ENCODE results near the gene KRT3. TPM values are rescaled to one million over a fixed set of nuclear protein-coding genes. Genes with fewer than 3 reads are reported as not detected.

Gene KRT3
- total RNA-seq, 2 experiments from 2014 or later: not detected

DNA sequence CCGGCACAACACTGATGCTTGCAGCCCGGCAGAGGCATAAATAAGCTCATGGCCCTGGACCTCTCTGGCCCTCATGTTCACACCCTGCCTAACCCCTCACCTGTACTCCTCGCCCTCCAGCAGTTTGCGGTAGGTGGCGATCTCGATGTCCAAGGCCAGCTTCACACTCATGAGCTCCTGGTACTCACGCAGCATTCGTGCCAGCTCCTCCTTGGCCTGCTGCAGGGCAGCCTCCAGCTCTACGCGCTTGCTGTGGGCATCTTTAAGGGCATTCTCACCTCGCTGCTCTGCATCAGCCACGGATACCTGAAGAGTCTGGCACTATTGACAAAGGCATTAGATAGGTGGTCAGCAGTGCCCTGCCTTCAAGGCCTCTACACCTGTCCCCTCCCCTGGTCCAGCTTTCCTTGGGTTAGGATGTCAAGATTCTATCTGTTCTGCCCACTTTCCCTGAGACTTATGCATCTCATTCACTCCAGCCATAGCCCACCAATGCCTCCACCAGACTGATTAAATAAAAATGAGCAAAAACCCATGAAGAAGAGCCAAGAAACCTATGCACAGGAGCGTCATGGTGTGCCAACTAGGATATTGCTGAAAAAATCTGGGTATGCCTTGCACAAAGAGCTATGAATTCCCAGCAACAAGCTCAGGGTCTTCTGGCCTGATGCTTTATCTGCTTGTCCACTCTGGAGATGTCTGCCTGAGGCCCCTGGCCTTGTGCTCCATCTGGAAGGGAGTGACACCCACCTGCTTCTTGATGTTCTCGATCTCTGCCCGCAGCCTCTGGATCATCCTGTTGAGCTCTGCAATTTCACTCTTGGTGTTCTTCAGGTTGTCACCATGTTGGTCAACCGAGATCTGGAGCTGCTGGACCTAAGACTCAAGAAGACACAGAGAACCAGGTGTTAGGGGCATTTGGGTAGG lies 11.9 kb upstream of the KRT3 start:
- CTCF ChIA-PET: interaction anchor here (0.9 kb wide), 1 partner anchor 77 kb away, joined by 3 read pairs; no protein-coding TSS in a partner anchor
- Mint-ChIP-seq H3K36me3 (no peaks in the 10 kb centered on the region), H3K27me3 (peaks cover 4% of the 10 kb centered on the region), H3K9me3 (no peaks in the 10 kb centered on the region), H3K4me3 (no peak overlapping the region), H3K4me1 (ENCODE audit: low read depth) (no peaks in the 10 kb centered on the region), H3K27ac (no peak overlapping the region)
- intact Hi-C loops (cut with micrococcal nuclease): no loop called here
- POLR2A ChIA-PET: no interaction called here
- no peak for DNase-seq

- peaks cover 4% of the 10 kb centered on the region for H3K27me3 Mint-ChIP-seq
- ChIA-PET CTCF (interaction anchor here (0.9 kb wide), 1 partner anchor 78 kb away, joined by 3 read pairs; no protein-coding TSS in a partner anchor), POLR2A (no interaction called here)
- intact Hi-C loops (cut with micrococcal nuclease): no loop called here
- no peaks in the 10 kb centered on the region for H3K9me3 Mint-ChIP-seq
- H3K27ac Mint-ChIP-seq: no peak overlapping the region
- no peak overlapping the region for H3K4me3 Mint-ChIP-seq
- H3K4me1 Mint-ChIP-seq (ENCODE audit: low read depth): no peaks in the 10 kb centered on the region
- no peak for DNase-seq
- H3K36me3 Mint-ChIP-seq: no peaks in the 10 kb centered on the region
Measured at GRCh38 chr12:52806821-52807543, 11.1 kb upstream of the KRT3 start.

DNA sequence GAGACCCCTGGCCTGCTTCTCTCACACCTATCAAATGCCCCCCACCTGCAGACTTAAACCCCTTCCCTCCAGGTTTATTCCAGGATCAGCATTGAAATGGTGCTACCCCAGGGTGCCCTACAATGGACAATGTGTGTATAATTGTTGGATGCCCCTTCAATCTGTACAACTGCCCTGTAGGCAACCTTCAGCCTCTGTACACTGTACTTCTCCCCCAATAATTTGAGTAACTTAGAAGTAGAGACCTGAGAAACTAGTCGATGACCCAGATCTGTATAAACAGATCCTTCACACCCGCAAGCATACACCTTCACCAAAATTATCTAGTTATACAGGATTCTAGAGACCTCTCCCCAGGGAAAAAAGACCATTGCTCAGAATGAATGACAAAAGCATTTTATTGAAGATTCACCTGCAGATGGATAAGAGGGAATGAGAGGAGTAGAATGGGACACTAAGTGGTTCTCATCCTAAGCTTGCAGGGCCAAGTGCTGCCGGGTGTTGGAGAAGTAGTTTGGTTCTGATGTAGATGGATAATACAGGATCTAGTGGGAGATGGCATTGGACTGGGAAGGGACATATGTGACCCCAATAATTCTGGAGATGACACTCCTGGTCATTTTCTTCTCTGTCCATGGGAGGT lies 10.4 kb upstream of the KRT3 start:
- H3K27me3 Mint-ChIP-seq: peaks cover 4% of the 10 kb centered on the region

GRCh38 chr12:52805739-52806138 lies 9.8 kb upstream of the KRT3 start:
- CTCF ChIA-PET: interaction anchor here (0.7 kb wide), 1 partner anchor 74 kb away, joined by 3 read pairs; no protein-coding TSS in a partner anchor
- no peaks in the 10 kb centered on the region for H3K4me1 Mint-ChIP-seq (ENCODE audit: low read depth)
- DNase-seq: no peak
- no peaks in the 10 kb centered on the region for H3K36me3 Mint-ChIP-seq
- POLR2A ChIA-PET: no interaction called here
- no peak overlapping the region for H3K27ac Mint-ChIP-seq
- H3K9me3 Mint-ChIP-seq: no peaks in the 10 kb centered on the region
- H3K4me3 Mint-ChIP-seq: no peak overlapping the region
- intact Hi-C loops (cut with micrococcal nuclease): no loop called here
- peaks cover 4% of the 10 kb centered on the region for H3K27me3 Mint-ChIP-seq

More for the DNA sequence above, 10.4 kb upstream of the KRT3 start:
- Mint-ChIP-seq H3K4me1 (ENCODE audit: low read depth) (no peaks in the 10 kb centered on the region), H3K27ac (no peak overlapping the region), H3K36me3 (no peaks in the 10 kb centered on the region), H3K4me3 (no peak overlapping the region), H3K9me3 (no peaks in the 10 kb centered on the region)
- ChIA-PET CTCF (interaction anchor here (0.7 kb wide), 1 partner anchor 73 kb away, joined by 3 read pairs; no protein-coding TSS in a partner anchor), POLR2A (no interaction called here)
- intact Hi-C loops (cut with micrococcal nuclease): no loop called here
- DNase-seq: no peak

- Mint-ChIP-seq H3K27me3 (peaks cover 4% of the 10 kb centered on the region), H3K9me3 (no peaks in the 10 kb centered on the region), H3K4me3 (no peak overlapping the region), H3K27ac (no peak overlapping the region), H3K4me1 (ENCODE audit: low read depth) (no peaks in the 10 kb centered on the region), H3K36me3 (no peaks in the 10 kb centered on the region)
- intact Hi-C loops (cut with micrococcal nuclease): no loop called here
- no peak for DNase-seq
- ChIA-PET CTCF (no interaction called here), POLR2A (no interaction called here)
Measured at GRCh38 chr12:52805000-52805399, 9.1 kb upstream of the KRT3 start.

GRCh38 chr12:52802442-52802841 lies 6.5 kb upstream of the KRT3 start:
- no peak overlapping the region for H3K27ac Mint-ChIP-seq
- ChIA-PET POLR2A (no interaction called here), CTCF (interaction anchor here (1.3 kb wide), 1 partner anchor 78 kb away, joined by 3 read pairs; no protein-coding TSS in a partner anchor)
- no peak overlapping the region for H3K4me3 Mint-ChIP-seq
- no peaks in the 10 kb centered on the region for H3K4me1 Mint-ChIP-seq (ENCODE audit: low read depth)
- H3K9me3 Mint-ChIP-seq: no peaks in the 10 kb centered on the region
- H3K27me3 Mint-ChIP-seq: no peaks in the 10 kb centered on the region
- intact Hi-C loops (cut with micrococcal nuclease): no loop called here
- no peak for DNase-seq
- H3K36me3 Mint-ChIP-seq: no peaks in the 10 kb centered on the region

GRCh38 chr12:52801773-52802172 lies 5.9 kb upstream of the KRT3 start:
- CTCF ChIA-PET: interaction anchor here (1.3 kb wide), 1 partner anchor 79 kb away, joined by 3 read pairs; no protein-coding TSS in a partner anchor
- H3K4me1 Mint-ChIP-seq (ENCODE audit: low read depth): no peaks in the 10 kb centered on the region
- H3K4me3 Mint-ChIP-seq: no peak overlapping the region
- H3K9me3 Mint-ChIP-seq: no peaks in the 10 kb centered on the region
- POLR2A ChIA-PET: no interaction called here
- H3K36me3 Mint-ChIP-seq: no peaks in the 10 kb centered on the region
- H3K27me3 Mint-ChIP-seq: no peaks in the 10 kb centered on the region
- DNase-seq: no peak
- no peak overlapping the region for H3K27ac Mint-ChIP-seq
- intact Hi-C loops (cut with micrococcal nuclease): no loop called here

DNA sequence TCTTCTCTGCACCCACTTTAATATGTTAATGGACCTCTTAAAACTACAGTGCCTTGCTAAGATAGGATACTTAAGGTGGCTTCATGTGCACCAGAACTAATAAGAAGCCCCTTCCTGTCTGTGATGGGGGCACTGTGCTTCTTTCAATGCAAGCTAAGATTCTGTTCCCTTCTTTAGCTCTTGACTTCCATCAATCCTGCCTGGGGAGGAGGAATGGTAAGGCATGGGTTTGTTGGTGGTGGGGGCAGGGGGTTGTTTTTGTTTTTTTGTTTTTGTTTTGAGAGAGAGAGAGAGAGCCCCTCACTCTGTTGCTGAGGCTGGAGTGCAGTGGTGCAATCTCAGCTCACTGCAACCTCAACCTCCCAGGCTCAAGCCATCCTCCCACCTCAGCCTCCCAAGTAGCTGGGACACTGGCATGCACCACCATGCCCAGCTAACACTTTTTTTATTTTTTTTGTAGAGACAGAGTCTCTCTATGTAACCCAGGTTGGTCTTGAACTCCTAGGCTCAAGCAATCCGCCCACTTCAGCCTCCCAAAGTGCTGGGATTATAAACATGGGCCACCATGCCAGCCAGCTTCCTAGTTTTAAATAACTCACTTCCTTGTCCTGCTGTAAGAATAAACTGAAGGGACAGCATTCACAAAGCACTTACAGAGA lies 4.5 kb upstream of the KRT3 start:
- no peak for DNase-seq
- Mint-ChIP-seq H3K4me1 (ENCODE audit: low read depth) (no peaks in the 10 kb centered on the region), H3K27ac (no peak overlapping the region), H3K36me3 (no peaks in the 10 kb centered on the region), H3K9me3 (no peaks in the 10 kb centered on the region), H3K4me3 (no peak overlapping the region), H3K27me3 (no peaks in the 10 kb centered on the region)
- ChIA-PET CTCF (interaction anchor here (0.5 to 0.7 kb wide), 2 partner anchors 80 to 167 kb away, joined by 3 read pairs; no protein-coding TSS in a partner anchor), POLR2A (no interaction called here)
- intact Hi-C loops (cut with micrococcal nuclease): no loop called here

GRCh38 chr12:52799505-52800211 lies 3.7 kb upstream of the KRT3 start:
- ChIA-PET POLR2A (no interaction called here), CTCF (interaction anchor here (0.7 kb wide), 1 partner anchor 80 kb away, joined by 3 read pairs; no protein-coding TSS in a partner anchor)
- H3K27me3 Mint-ChIP-seq: no peaks in the 10 kb centered on the region

DNA sequence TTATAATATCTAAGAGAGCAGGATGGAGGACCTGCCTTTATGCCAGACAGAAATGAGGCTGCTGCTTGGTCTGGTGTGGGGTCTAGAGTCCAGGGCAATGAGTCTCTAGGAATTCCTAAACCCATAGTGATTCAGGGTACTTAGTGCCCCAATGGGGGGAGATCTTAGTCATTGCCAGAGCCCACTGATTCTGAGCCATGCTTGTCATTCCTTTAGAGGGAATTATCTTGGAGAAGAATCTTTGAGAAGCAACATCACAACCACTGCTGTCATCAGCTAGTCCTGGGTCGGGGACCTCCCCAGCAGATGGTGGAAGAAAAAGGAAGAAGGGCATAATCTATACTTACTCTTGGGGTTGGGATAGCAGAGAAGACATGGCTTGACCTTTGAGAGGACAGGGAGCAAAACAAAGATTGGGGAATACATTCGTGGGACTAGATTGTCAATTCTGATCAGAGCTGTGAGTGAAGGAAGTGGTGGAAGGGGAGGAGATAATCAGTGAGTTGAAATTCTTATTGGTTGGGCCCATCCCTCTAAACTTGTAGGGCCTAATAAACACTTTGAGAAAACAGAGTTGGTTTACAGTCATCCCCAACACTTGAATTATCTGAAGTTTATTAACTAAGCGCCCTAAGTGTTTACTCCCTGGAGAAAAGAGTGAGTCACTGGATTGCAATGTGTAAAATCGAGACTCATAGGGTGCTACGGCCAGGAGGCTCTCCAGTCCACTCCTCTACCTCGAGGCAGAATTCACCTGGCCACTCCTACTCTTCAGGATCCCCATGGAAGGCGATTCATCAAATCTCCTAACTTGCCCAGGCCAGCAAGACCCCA lies 3.0 kb upstream of the KRT3 start:
- intact Hi-C loops (cut with micrococcal nuclease): no loop called here
- POLR2A ChIA-PET: no interaction called here
- DNase-seq: no peak
- H3K4me3 Mint-ChIP-seq: no peak overlapping the region
- H3K36me3 Mint-ChIP-seq: no peaks in the 10 kb centered on the region
- no peaks in the 10 kb centered on the region for H3K27me3 Mint-ChIP-seq
- no peak overlapping the region for H3K27ac Mint-ChIP-seq
- CTCF ChIA-PET: interaction anchor here (1.1 kb wide), 1 partner anchor 81 kb away, joined by 3 read pairs; no protein-coding TSS in a partner anchor
- H3K9me3 Mint-ChIP-seq: no peaks in the 10 kb centered on the region
- H3K4me1 Mint-ChIP-seq (ENCODE audit: low read depth): no peaks in the 10 kb centered on the region

More at GRCh38 chr12:52799505-52800211, 3.7 kb upstream of the KRT3 start:
- no peak for DNase-seq
- intact Hi-C loops (cut with micrococcal nuclease): no loop called here
- H3K27ac Mint-ChIP-seq: no peak overlapping the region
- H3K4me1 Mint-ChIP-seq (ENCODE audit: low read depth): no peaks in the 10 kb centered on the region
- H3K36me3 Mint-ChIP-seq: no peaks in the 10 kb centered on the region
- H3K9me3 Mint-ChIP-seq: no peaks in the 10 kb centered on the region
- no peak overlapping the region for H3K4me3 Mint-ChIP-seq
